T-helper 17 cell (primary cell): ENCODE measurements around the gene SYT8. TPM values are rescaled to one million over a fixed set of nuclear protein-coding genes. Genes with fewer than 3 reads are reported as not detected.
"Not testable (repeated sequence)": the region's sequence is repeated elsewhere in the genome, so short reads cannot be mapped to it uniquely, and the experiment has no call there.

ENCODE experiments used
- ATAC-seq: fragments of 150-1000 bp; cut with Tn5 transposase; 2 replicates; pipeline ENCODE4 v1.10.0; 2021; ENCODE audit warnings: mild to moderate bottlenecking, moderate library complexity
- DNase-seq, 3 donors: peaks; one replicate each; pipeline versions ENCODE4 v3.0.0 to v3.0.0-alpha.2; 2020 to 2021
- H3K9me3 ChIP-seq: one replicate; pipeline ENCODE4 v1.7.0; 2013; ENCODE audit warnings: low read length, mild to moderate bottlenecking; ENCODE audit not compliant: control insufficient read depth, poor library complexity, severe bottlenecking
- H3K27ac Mint-ChIP-seq: one replicate; pipeline ENCODE4 v1.8.0; 2022; ENCODE audit warnings: mild to moderate bottlenecking, moderate library complexity, mixed read lengths
- H3K27me3 Mint-ChIP-seq: one replicate; pipeline ENCODE4 v1.8.0; 2022; ENCODE audit warnings: mixed read lengths
- H3K36me3 Mint-ChIP-seq: one replicate; pipeline ENCODE4 v1.8.0; 2022; ENCODE audit warnings: low read depth, mixed read lengths
- H3K4me1 Mint-ChIP-seq: one replicate; pipeline ENCODE4 v1.8.0; 2022; ENCODE audit warnings: mild to moderate bottlenecking, mixed read lengths
- H3K4me3 Mint-ChIP-seq: one replicate; pipeline ENCODE4 v1.8.0; 2022; ENCODE audit warnings: mild to moderate bottlenecking, moderate library complexity, mixed read lengths
- total RNA-seq, 4 donors: library from RNA in 2 of 4; stranded (reverse) in 2 of 4; gene quantifications; one replicate each; pipeline ENCODE4 v1.2.3 and lab custom pipeline; 2022 to 2026

SYT8 gene
- total RNA-seq (not detected), total RNA-seq (lab: John Stamatoyannopoulos, UW) (0 reads per million in 2 donors)

- Mint-ChIP-seq H3K27me3 (peaks cover 14% of the 10 kb centered on the region), H3K27ac (no peak within 1 kb of the TSS), H3K4me3 (no peak within 1 kb of the TSS), H3K4me1 (peaks cover 2% of the 10 kb centered on the region), H3K36me3 (no peaks in the 10 kb centered on the region)
- no peak for ATAC-seq
- no peaks in the 10 kb centered on the region for H3K9me3 ChIP-seq
- DNase-seq: no peak
Observed at GRCh38 chr11:1834779-1835670, at the start of gene SYT8. TSS of gene SYT8 (plus strand) at chr11:1834990. CDS start at chr11:1835106, 116 bp downstream.

GRCh38 chr11:1785749-1786413, 48.9 kb upstream of the SYT8 start:
- H3K27ac Mint-ChIP-seq: no peak overlapping the region
- DNase-seq: no peak
- ATAC-seq: no peak
- H3K9me3 ChIP-seq: no peaks in the 10 kb centered on the region
- peaks cover 11% of the 10 kb centered on the region for H3K27me3 Mint-ChIP-seq
- peaks cover 3% of the 10 kb centered on the region for H3K4me1 Mint-ChIP-seq
- H3K36me3 Mint-ChIP-seq: no peaks in the 10 kb centered on the region
- H3K4me3 Mint-ChIP-seq: no peak overlapping the region

DNA sequence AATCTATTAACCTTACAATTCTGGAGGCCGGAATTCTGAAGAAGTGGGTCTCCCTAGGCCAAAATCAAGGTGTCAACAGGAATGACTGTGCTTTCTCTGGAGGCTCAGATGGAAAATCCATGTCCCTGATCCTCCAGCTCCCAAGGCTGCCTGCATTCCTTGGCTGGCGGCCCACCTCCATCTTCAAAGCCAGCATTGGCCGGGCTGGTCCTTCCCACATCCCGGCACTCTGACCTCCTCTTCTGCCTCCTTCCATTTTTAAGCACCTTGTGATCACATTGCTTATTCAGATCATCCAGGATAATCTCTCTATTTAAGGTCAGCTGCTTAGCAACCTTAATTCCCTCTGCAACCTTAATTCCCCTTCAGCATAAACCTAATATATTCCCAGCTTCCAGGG, 48.3 kb upstream of the SYT8 start:
- H3K36me3 Mint-ChIP-seq: no peaks in the 10 kb centered on the region
- H3K27ac Mint-ChIP-seq: no peak overlapping the region
- DNase-seq (no peak), ATAC-seq (no peak)
- H3K4me1 Mint-ChIP-seq: peaks cover 3% of the 10 kb centered on the region
- H3K9me3 ChIP-seq: no peaks in the 10 kb centered on the region
- peaks cover 5% of the 10 kb centered on the region for H3K27me3 Mint-ChIP-seq
- H3K4me3 Mint-ChIP-seq: no peak overlapping the region

- peaks cover 8% of the 10 kb centered on the region for H3K27me3 Mint-ChIP-seq
- peaks cover 6% of the 10 kb centered on the region for H3K36me3 Mint-ChIP-seq
- H3K9me3 ChIP-seq: no peaks in the 10 kb centered on the region
- H3K4me1 Mint-ChIP-seq: peaks cover 8% of the 10 kb centered on the region
- no peak overlapping the region for H3K27ac Mint-ChIP-seq
- DNase-seq (no peak), ATAC-seq (no peak)
- H3K4me3 Mint-ChIP-seq: no peak overlapping the region
Observed at GRCh38 chr11:1791912-1792311, 42.9 kb upstream of the SYT8 start.

- no peak overlapping the region for H3K27ac Mint-ChIP-seq
- H3K27me3 Mint-ChIP-seq: peaks cover 14% of the 10 kb centered on the region
Observed at GRCh38 chr11:1792461-1792860, 42.3 kb upstream of the SYT8 start.

GRCh38 chr11:1793081-1793480, 41.7 kb upstream of the SYT8 start:
- Mint-ChIP-seq H3K4me1 (peaks cover 5% of the 10 kb centered on the region), H3K4me3 (no peak overlapping the region), H3K27me3 (peaks cover 16% of the 10 kb centered on the region), H3K27ac (no peak overlapping the region), H3K36me3 (peaks cover 6% of the 10 kb centered on the region)
- no peaks in the 10 kb centered on the region for H3K9me3 ChIP-seq
- no peak for ATAC-seq
- DNase-seq: no peak

More at GRCh38 chr11:1792461-1792860, 42.3 kb upstream of the SYT8 start:
- Mint-ChIP-seq H3K4me1 (peaks cover 6% of the 10 kb centered on the region), H3K4me3 (no peak overlapping the region), H3K36me3 (peaks cover 6% of the 10 kb centered on the region)
- ATAC-seq (no peak), DNase-seq (no peak)
- H3K9me3 ChIP-seq: no peaks in the 10 kb centered on the region

GRCh38 chr11:1796413-1797011, 38.3 kb upstream of the SYT8 start:
- DNase-seq (no peak), ATAC-seq (no peak)
- Mint-ChIP-seq H3K27me3 (peaks cover 36% of the 10 kb centered on the region), H3K4me1 (peaks cover 5% of the 10 kb centered on the region), H3K27ac (no peak overlapping the region), H3K36me3 (peaks cover 6% of the 10 kb centered on the region), H3K4me3 (no peak overlapping the region)
- H3K9me3 ChIP-seq: no peaks in the 10 kb centered on the region

DNA sequence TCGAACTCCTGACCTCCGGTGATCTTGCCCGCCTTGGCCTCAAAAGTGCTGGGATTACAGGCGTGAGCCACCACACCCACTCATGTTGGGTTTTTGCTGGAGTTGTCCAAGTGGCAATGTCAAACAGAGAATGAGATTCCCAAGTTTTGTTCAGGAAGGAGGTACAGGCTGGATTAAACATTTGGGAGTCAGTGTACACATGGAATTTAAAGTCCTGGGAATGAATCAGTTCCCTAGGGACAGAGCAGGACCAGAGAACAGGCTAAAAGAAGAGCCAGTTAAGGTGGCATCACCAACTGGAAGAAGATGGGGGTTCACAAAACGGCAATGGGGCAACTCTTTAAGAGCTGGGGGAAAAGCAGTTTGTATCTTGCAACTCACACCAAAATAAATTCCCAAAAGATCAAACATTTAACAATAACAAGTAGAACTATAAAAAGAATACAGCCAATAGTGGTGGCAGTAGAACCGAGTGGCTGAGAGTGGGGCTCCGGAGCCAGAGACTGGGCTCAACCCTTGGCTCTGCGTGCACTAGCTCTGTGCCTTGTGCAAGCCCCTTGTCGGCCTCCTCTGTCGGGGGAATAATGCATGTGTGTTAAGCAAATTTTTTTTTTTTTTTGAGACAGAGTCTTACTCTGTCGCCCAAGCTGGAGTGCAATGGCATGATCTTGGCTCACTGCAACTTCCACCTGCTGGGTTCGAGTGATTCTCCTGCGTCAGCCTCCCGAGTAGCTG, 37.2 kb upstream of the SYT8 start:
- Mint-ChIP-seq H3K4me1 (peaks cover 3% of the 10 kb centered on the region), H3K27me3 (peaks cover 39% of the 10 kb centered on the region), H3K36me3 (peaks cover 5% of the 10 kb centered on the region), H3K4me3 (no peak overlapping the region), H3K27ac (no peak overlapping the region)
- no peak for DNase-seq
- H3K9me3 ChIP-seq: no peaks in the 10 kb centered on the region
- no peak for ATAC-seq

DNA sequence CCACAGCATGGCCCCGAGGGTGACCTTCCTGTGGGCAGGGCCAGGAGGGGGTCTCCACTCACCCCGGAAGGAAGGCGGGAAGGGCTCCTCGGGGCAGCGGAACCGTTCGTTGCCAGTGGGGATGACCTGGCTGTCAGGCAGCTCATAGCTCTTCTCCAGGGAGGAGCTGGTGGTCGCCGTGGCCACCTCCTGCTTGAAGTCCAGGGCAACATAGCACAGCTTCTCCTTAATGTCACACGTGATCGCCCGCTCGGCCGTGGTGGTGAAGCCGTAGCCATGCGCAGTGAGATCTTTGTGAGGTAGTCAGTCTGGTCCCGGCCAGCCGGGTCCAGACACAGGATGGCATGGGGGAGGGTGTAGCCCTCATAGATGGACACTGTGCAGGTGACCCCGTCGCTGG, 31.5 kb upstream of the SYT8 start:
- H3K27ac Mint-ChIP-seq: no peak overlapping the region
- H3K9me3 ChIP-seq: no peaks in the 10 kb centered on the region
- H3K36me3 Mint-ChIP-seq: no peaks in the 10 kb centered on the region
- H3K27me3 Mint-ChIP-seq: peaks cover 54% of the 10 kb centered on the region
- no peak overlapping the region for H3K4me3 Mint-ChIP-seq
- H3K4me1 Mint-ChIP-seq: peaks cover 2% of the 10 kb centered on the region
- DNase-seq: no peak
- ATAC-seq: no peak

GRCh38 chr11:1803835-1804519, 30.8 kb upstream of the SYT8 start:
- H3K27ac Mint-ChIP-seq, H3K36me3 Mint-ChIP-seq, H3K4me1 Mint-ChIP-seq, H3K9me3 ChIP-seq, DNase-seq, H3K4me3 Mint-ChIP-seq, ATAC-seq: not testable (repeated sequence)
- peaks cover 48% of the 10 kb centered on the region for H3K27me3 Mint-ChIP-seq

DNA sequence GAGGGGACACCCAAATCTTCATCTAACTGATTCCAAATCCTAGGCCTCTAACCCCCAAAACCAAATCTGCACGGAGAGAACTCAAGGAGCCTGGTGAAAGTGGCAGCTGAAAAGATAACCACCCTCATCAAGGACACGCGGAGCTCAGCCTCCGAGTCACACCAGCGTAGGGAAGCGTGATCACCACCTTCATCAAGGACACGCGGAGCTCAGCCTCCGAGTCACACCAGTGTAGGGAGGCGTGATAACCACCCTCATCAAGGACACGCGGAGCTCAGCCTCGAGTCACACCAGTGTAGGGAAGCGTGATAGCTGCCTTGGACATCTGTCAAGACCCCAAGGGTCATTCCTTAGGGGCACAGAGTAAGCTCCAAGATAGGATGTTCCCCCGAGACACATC, 29.3 kb upstream of the SYT8 start:
- ATAC-seq: no peak

GRCh38 chr11:1807264-1807995, 27.4 kb upstream of the SYT8 start:
- no peak for DNase-seq

More for the DNA sequence above, 29.3 kb upstream of the SYT8 start:
- peaks cover 2% of the 10 kb centered on the region for H3K36me3 Mint-ChIP-seq
- H3K27ac Mint-ChIP-seq: no peak overlapping the region
- H3K27me3 Mint-ChIP-seq: peaks cover 45% of the 10 kb centered on the region
- peaks cover 2% of the 10 kb centered on the region for H3K4me1 Mint-ChIP-seq
- no peaks in the 10 kb centered on the region for H3K9me3 ChIP-seq
- no peak overlapping the region for H3K4me3 Mint-ChIP-seq
- no peak for DNase-seq

More at GRCh38 chr11:1807264-1807995, 27.4 kb upstream of the SYT8 start:
- no peaks in the 10 kb centered on the region for H3K9me3 ChIP-seq
- no peak overlapping the region for H3K27ac Mint-ChIP-seq
- ATAC-seq: no peak
- peaks cover 2% of the 10 kb centered on the region for H3K36me3 Mint-ChIP-seq
- H3K4me3 Mint-ChIP-seq: no peak overlapping the region
- peaks cover 37% of the 10 kb centered on the region for H3K27me3 Mint-ChIP-seq
- peaks cover 2% of the 10 kb centered on the region for H3K4me1 Mint-ChIP-seq
